HCT116 (cell line): Measurements from ENCODE around the gene PSME1. TPM values are rescaled to one million over a fixed set of nuclear protein-coding genes. Genes with fewer than 3 reads are reported as not detected.

Experiments
- ATAC-seq: fragments of 200-7000 bp; cut with Tn5 transposase; 2 replicates; pipeline ENCODE4 v1.9.1; 2020; ENCODE audit warnings: mild to moderate bottlenecking, moderate library complexity
- BruUV-seq: library from RNA; stranded (reverse); fragments of 400-500 nt; replicated peaks from 2 replicates; lab custom pipeline; 2021; lab: Mats Ljungman, UMichigan
- CTCF ChIA-PET: fragments of 300-600 bp; sonication (Branson Sonifier 250); formaldehyde crosslinking; loops from one replicate; lab custom pipeline; 2021; ENCODE audit warnings: antibody characterized with exemption; lab: Charles Lee
- POLR2A ChIA-PET: fragments of 300-600, 350-600 bp; sonication (Branson Sonifier 250); formaldehyde crosslinking; loops from one replicate; lab custom pipeline; 2021; ENCODE audit warnings: antibody characterized with exemption; lab: Charles Lee
- RAD21 ChIA-PET, 2 experiments: fragments of 300-600 bp; sonication (Branson Sonifier 250); formaldehyde crosslinking; loops; one replicate each; lab custom pipeline; 2023; ENCODE audit warnings: low total read pairs in 2 of 2; ENCODE audit not compliant: uncharacterized antibody in 2 of 2, unreplicated experiment in 2 of 2, low non-redundant PET in 1 of 2; lab: Charles Lee
- DNase-seq: peaks from one replicate; pipeline ENCODE4 v3.0.0-alpha.2; 2010; ENCODE audit warnings: low read depth, low spot score
- H2AFZ ChIP-seq: fragments of 200-600 bp; shearing (Covaris generic), sonication (generic); 2 replicates; pipeline ENCODE4 v1.6.1; 2017; ENCODE audit warnings: low read depth, mixed run types, mixed read lengths, antibody characterized with exemption, low read length; ENCODE audit not compliant: poor library complexity, severe bottlenecking
- H3K27ac ChIP-seq: 2 replicates; pipeline ENCODE4 v1.5.1; 2012; ENCODE audit warnings: low read depth, low read length
- H3K27me3 ChIP-seq: fragments of 200-600 bp; sonication (generic); 2 replicates; pipeline ENCODE4 v1.6.1; 2016; ENCODE audit warnings: mixed run types, low read length, mixed read lengths; ENCODE audit not compliant: insufficient read depth
- H3K36me3 ChIP-seq, 2 experiments: fragments of 200-500 bp in 1 of 2; fragments of 200-600 bp in 1 of 2; sonication (Bioruptor generic) in 1 of 2; sonication (generic) in 1 of 2; 2 replicates each; pipeline versions ENCODE4 v1.5.1 to v1.6.1; 2014 to 2016; ENCODE audit warnings: low read length in 2 of 2, inconsistent platforms in 1 of 2, mixed read lengths in 1 of 2, mixed run types in 1 of 2; ENCODE audit not compliant: insufficient read depth in 2 of 2, control insufficient read depth in 1 of 2
- H3K4me1 ChIP-seq, 2 experiments: fragments of 200-600 bp in 1 of 2; sonication (generic) in 1 of 2; 2 replicates each; pipeline versions ENCODE4 v1.5.1 to v1.6.1; 2012 to 2017; ENCODE audit warnings: low read length in 2 of 2, inconsistent platforms in 1 of 2, mild to moderate bottlenecking in 1 of 2, mixed read lengths in 1 of 2, mixed run types in 1 of 2, moderate library complexity in 1 of 2; ENCODE audit not compliant: insufficient read depth in 2 of 2, control insufficient read depth in 1 of 2
- H3K4me2 ChIP-seq: fragments of 200-600 bp; sonication (generic); 2 replicates; pipeline ENCODE4 v1.6.1; 2017; ENCODE audit warnings: mixed run types, low read length, mixed read lengths
- H3K4me3 ChIP-seq, 2 experiments: fragments of 200-600 bp in 1 of 2; sonication (generic) in 1 of 2; replicated peaks in 1 of 2; 2 replicates each; pipeline ENCODE4 v1.5.1; 2011 to 2016; ENCODE audit warnings: low read length in 2 of 2, control low read depth in 1 of 2, low read depth in 1 of 2, mild to moderate bottlenecking in 1 of 2, mixed read lengths in 1 of 2, mixed run types in 1 of 2
- H3K79me2 ChIP-seq: fragments of 200-600 bp; sonication (generic); 2 replicates; pipeline ENCODE4 v1.6.1; 2017; ENCODE audit warnings: mild to moderate bottlenecking, mixed run types, low read length, moderate library complexity, mixed read lengths; ENCODE audit not compliant: insufficient read depth
- H3K9ac ChIP-seq: fragments of 200-600 bp; sonication (generic); 2 replicates; pipeline ENCODE4 v1.6.1; 2016; ENCODE audit warnings: low read length, mixed read lengths
- H3K9me2 ChIP-seq: fragments of 200-600 bp; sonication (generic), shearing (Covaris generic); 2 replicates; pipeline ENCODE4 v1.6.1; 2017; ENCODE audit warnings: mixed run types, mild to moderate bottlenecking, moderate library complexity; ENCODE audit not compliant: insufficient read depth
- H3K9me3 ChIP-seq, 2 experiments: fragments of 200-500 bp in 1 of 2; fragments of 200-600 bp in 1 of 2; sonication (Bioruptor generic) in 1 of 2; sonication (generic) in 1 of 2; 2 replicates each; pipeline ENCODE4 v1.6.1; 2014 to 2017; ENCODE audit warnings: low read length in 2 of 2, mixed read lengths in 2 of 2, inconsistent platforms in 1 of 2, low read depth in 1 of 2, mild to moderate bottlenecking in 1 of 2, mixed run types in 1 of 2, moderate library complexity in 1 of 2; ENCODE audit not compliant: control insufficient read depth in 1 of 2, insufficient read depth in 1 of 2
- H4K20me1 ChIP-seq: fragments of 200-600 bp; sonication (generic), shearing (Covaris generic); 2 replicates; pipeline ENCODE4 v1.6.1; 2017; ENCODE audit warnings: mixed run types, mild to moderate bottlenecking, moderate library complexity; ENCODE audit not compliant: insufficient read depth
- ELF1 ChIP-seq: IDR thresholded peaks from 2 replicates; pipeline ENCODE4 v1.6.1; 2012; ENCODE audit warnings: low read depth, borderline replicate concordance
- FOSL1 ChIP-seq: IDR thresholded peaks from 2 replicates; pipeline ENCODE4 v1.6.1; 2012; ENCODE audit warnings: low read depth
- RAD21 ChIP-seq: IDR thresholded peaks from 2 replicates; pipeline ENCODE4 v1.6.1; 2012; ENCODE audit warnings: low read depth, mild to moderate bottlenecking
- SIN3A ChIP-seq: IDR thresholded peaks from 2 replicates; pipeline ENCODE4 v1.6.1; 2012; ENCODE audit warnings: low read depth
- YY1 ChIP-seq: IDR thresholded peaks from 2 replicates; pipeline ENCODE4 v1.6.1; 2011; ENCODE audit warnings: low read length, low read depth, moderate library complexity, mild to moderate bottlenecking; ENCODE audit not compliant: insufficient replicate concordance; ENCODE audit errors: extremely low read depth
- intact Hi-C: fragments of 100-400 bp; cut with micrococcal nuclease; formaldehyde crosslinking; loops from 2 replicates; pipeline ENCODE4 v1.10.0; 2022
- total RNA-seq: library from RNA; stranded (reverse); gene quantifications from one replicate; pipeline ENCODE4 v1.2.1, GENCODE V29; 2021; ENCODE audit not compliant: unreplicated experiment
- TF ChIP-seq, protein P1 (sequence below): IDR thresholded peaks from 2 replicates; pipeline ENCODE4 v1.6.1; 2012
- TF ChIP-seq, protein P2 (sequence below): IDR thresholded peaks from 2 replicates; pipeline ENCODE4 v1.6.1; 2012; ENCODE audit warnings: low read depth
- TF ChIP-seq, protein P3 (sequence below): IDR thresholded peaks from 2 replicates; pipeline ENCODE4 v1.6.1; 2011; ENCODE audit warnings: mild to moderate bottlenecking, low read length, moderate library complexity; ENCODE audit not compliant: insufficient replicate concordance; ENCODE audit errors: extremely low read depth

The PSME1 gene
- total RNA-seq, 1 experiment from 2014 or later, result 174 TPM

DNA sequence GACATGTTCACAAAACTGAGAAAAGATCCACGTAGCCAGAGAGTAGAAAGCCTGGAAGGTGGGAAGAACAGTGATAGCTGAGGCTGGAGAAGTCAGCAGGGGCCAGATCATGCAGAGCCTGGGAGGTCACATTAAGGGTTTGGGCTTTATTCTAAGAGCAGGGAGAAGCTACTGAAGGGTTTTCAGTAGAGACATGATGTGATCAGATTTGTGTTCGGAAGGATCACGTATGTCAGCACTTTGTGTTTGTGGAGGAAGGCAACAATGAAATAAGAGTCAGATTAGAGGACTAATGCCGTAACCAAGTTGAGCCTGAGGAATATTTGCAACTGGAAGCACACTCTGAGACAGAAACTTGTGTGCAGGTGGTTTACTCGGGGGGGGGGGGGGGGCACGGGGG lies 46.1 kb upstream of the PSME1 start:
- no TSS peak for BruUV-seq
- peaks cover 3% of the 10 kb centered on the region; the same call in 1 of the 2 replicates for H3K79me2 ChIP-seq
- ATAC-seq, result no peak
- CTCF ChIA-PET, result interaction anchor here (1.0 to 6.3 kb wide), 7 partner anchors 9 to 71 kb away, joined by 3 to 149 read pairs (median 9); partner anchors contain the start of genes DCAF11, IRF9, NRL and RNF31
- intact Hi-C loops, result loop anchor here (1.0 to 10.0 kb wide), 2 partner anchors 32 to 105 kb away; partner anchors contain the start of gene DHRS4L2
- no peak for DNase-seq
- no peak overlapping the region for H3K9ac ChIP-seq
- TF ChIP-seq, protein P1, sequence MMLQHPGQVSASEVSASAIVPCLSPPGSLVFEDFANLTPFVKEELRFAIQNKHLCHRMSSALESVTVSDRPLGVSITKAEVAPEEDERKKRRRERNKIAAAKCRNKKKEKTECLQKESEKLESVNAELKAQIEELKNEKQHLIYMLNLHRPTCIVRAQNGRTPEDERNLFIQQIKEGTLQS, result no peak
- TF ChIP-seq RAD21 (no peak), SIN3A (no peak), YY1 (no peak), FOSL1 (no peak), ELF1 (no peak)
- TF ChIP-seq, protein P2, sequence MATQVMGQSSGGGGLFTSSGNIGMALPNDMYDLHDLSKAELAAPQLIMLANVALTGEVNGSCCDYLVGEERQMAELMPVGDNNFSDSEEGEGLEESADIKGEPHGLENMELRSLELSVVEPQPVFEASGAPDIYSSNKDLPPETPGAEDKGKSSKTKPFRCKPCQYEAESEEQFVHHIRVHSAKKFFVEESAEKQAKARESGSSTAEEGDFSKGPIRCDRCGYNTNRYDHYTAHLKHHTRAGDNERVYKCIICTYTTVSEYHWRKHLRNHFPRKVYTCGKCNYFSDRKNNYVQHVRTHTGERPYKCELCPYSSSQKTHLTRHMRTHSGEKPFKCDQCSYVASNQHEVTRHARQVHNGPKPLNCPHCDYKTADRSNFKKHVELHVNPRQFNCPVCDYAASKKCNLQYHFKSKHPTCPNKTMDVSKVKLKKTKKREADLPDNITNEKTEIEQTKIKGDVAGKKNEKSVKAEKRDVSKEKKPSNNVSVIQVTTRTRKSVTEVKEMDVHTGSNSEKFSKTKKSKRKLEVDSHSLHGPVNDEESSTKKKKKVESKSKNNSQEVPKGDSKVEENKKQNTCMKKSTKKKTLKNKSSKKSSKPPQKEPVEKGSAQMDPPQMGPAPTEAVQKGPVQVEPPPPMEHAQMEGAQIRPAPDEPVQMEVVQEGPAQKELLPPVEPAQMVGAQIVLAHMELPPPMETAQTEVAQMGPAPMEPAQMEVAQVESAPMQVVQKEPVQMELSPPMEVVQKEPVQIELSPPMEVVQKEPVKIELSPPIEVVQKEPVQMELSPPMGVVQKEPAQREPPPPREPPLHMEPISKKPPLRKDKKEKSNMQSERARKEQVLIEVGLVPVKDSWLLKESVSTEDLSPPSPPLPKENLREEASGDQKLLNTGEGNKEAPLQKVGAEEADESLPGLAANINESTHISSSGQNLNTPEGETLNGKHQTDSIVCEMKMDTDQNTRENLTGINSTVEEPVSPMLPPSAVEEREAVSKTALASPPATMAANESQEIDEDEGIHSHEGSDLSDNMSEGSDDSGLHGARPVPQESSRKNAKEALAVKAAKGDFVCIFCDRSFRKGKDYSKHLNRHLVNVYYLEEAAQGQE, result no peak
- TF ChIP-seq, protein P3, sequence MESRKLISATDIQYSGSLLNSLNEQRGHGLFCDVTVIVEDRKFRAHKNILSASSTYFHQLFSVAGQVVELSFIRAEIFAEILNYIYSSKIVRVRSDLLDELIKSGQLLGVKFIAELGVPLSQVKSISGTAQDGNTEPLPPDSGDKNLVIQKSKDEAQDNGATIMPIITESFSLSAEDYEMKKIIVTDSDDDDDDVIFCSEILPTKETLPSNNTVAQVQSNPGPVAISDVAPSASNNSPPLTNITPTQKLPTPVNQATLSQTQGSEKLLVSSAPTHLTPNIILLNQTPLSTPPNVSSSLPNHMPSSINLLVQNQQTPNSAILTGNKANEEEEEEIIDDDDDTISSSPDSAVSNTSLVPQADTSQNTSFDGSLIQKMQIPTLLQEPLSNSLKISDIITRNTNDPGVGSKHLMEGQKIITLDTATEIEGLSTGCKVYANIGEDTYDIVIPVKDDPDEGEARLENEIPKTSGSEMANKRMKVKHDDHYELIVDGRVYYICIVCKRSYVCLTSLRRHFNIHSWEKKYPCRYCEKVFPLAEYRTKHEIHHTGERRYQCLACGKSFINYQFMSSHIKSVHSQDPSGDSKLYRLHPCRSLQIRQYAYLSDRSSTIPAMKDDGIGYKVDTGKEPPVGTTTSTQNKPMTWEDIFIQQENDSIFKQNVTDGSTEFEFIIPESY, result no peak
- POLR2A ChIA-PET, result interaction anchor here (1.2 to 4.5 kb wide), 2 partner anchors 25 to 32 kb away, joined by 3 to 38 read pairs; partner anchors contain the start of genes DCAF11 and NRL
- H3K4me2 ChIP-seq, result no peak overlapping the region
- RAD21 ChIA-PET, result interaction anchor here (2.9 to 4.6 kb wide), 2 partner anchors 32 kb away, joined by 29 to 35 read pairs; no protein-coding TSS in a partner anchor
- H4K20me1 ChIP-seq, result no peaks in the 10 kb centered on the region
- no peak overlapping the region for H3K4me3 ChIP-seq
- H3K27ac ChIP-seq, result no peak overlapping the region
- H3K27me3 ChIP-seq, result no peaks in the 10 kb centered on the region
- peaks cover 9 to 13% of the 10 kb centered on the region in 2 experiments for H3K4me1 ChIP-seq
- no peaks in the 10 kb centered on the region for H3K9me3 ChIP-seq
- no peak overlapping the region for H2AFZ ChIP-seq
- no peaks in the 10 kb centered on the region for H3K36me3 ChIP-seq
- H3K9me2 ChIP-seq, result no peaks in the 10 kb centered on the region
